NT2/D1 (cell line): ENCODE results near the gene ERCC1.

Experiments used
- SUZ12 ChIP-seq: IDR thresholded peaks from 2 replicates; pipeline ENCODE4 v1.6.1; 2011; ENCODE audit not compliant: insufficient read length, insufficient read depth; ENCODE audit errors: extremely low read depth
- YY1 ChIP-seq: IDR thresholded peaks from 2 replicates; pipeline ENCODE4 v1.6.1; 2011; ENCODE audit not compliant: insufficient read length, insufficient read depth
- ZNF274 ChIP-seq: IDR thresholded peaks from 2 replicates; pipeline ENCODE4 v1.6.1; 2011; ENCODE audit warnings: mild to moderate bottlenecking, low read depth, low read length

GRCh38 chr19:45428384-45429231, 4.9 kb upstream of the ERCC1 start:
- no peak for TF ChIP-seq YY1
- TF ChIP-seq ZNF274, result no peak
- TF ChIP-seq SUZ12, result no peak
